HG03139 (cell line): ENCODE results near the gene SP2.

ENCODE experiments used
- ATAC-seq: cut with Tn5 transposase; IDR thresholded peaks from one replicate; pipeline ENCODE4 v1.9.1; 2021; ENCODE audit not compliant: unreplicated experiment

The SP2 gene

DNA sequence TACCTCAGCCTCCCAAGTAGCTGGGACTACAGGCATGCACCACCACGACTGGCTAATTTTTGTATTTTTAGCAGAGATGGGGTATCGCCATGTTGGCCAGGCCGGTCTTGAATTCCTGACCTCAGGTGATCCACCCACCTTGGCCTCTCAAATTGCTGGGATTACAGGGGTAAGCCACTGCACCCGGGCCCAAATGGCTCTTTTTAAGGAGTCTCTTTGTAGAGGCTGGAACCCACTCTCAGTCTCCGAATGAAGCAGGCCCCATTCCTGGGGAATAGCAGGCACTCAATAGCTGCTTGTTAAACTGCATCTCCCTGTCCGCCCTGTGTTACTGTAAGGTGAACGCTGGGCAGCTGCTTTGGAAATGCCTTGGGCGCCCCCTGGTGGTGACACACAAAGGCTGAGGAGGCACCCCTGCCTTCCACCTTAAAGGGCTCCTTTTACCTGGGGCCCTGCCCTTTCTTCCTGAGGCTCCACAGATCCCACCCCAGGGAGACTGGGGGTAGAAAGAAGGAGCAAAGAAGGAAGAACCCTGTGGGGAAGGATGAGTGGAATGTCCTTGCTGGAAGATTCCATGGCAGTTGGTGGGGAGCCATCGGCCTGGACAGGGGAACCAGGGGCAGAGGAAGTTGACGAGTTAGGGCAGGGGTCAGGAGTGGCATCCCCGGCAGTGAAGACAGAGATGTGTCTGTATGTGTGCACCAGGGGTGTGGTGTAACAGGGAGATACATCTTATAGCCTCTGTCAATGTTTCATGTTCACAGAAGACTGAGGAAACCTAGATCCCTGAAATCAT, 6.1 kb upstream of the SP2 start:
- peak; percentile 57 for ATAC-seq

DNA sequence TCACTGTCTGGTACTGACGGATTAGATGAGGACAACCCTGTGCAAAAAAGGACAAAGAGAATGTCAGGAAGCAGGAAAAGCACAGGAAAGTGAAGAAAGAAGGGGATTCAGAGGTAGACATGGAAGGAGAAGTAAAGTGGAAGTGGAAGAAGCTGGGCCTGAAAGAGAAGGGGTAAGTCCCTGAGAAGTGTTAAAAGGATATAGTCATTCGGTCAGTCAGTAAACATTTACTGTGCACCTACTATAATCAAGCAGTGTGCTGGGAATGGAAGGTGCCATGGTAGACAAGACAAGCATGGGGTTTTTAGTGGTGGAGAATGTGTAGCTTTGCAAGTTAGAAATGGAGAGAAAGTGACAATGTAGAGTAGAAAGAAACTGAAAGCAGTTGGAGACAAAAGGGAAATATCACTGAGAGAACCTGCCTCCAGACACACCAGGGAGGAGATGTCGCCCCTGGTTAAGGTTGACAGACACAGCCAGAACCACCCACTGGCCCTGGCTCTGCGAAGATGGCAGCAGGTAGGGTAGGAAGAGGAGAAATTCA, 4.4 kb upstream of the SP2 start:
- ATAC-seq: no peak

DNA sequence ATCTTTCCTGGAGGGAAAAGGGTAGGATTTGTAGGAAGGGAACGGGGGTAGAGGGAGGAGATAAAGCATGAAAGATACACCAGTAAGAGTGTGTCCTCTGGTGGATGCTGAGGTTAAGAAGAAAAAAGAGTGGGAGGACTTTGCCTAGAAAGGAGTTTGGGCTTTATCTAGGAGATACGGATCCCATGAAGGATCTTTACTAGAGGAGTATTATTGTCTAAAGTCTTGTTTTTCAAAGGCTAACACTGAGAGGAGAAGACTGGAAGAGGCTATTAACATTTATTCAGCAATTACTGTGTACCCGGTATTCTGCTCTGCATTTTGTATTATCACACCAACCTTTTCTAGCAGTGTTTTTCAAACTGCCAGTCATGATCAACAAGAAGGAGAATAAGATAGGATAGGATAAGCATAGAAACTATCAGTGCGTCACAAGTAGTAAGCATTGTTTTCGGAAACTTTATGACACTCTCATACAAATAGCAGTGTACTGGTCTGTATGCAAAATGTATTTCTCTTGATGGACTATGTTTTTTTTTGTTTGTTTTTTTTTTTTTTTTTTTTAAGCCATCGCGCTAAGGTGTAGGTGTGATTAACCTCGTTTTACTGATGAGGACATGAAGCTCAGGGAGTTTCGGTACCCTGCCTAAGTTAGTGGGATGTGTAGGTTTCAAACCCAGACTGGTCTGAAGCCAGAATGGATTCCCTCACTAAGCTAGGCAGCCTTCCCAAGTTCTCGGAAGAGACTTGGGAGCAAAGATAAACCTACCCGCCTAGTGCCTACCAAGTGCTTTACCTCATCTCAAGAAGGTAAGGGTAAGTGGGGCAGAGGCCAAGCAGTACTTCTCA, 1.3 kb upstream of the SP2 start:
- no peak for ATAC-seq

DNA sequence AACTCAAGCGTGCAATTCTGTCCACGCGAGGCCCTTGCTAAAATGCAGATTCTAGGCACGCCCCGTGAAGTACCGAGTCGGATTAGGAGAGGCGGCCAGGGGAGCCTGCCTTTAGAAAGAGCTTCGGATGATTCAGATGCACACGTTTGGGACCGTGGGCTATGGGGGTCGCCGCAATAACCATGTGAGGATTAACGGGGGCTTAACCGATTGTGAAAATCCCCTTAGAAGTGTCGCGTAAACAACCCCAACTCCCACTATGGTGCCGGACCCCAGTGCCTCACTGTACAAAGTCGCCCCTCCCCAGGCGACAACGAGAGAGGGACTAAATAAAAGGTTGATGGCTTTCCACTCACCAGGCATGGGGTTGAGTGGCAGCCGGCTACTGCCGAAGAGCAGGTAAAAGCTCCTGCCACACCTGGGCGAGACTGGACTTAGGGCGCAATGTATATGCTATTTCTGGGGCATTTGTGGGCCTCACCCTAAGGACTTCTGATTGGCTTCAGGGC, 635 bp upstream of the SP2 start:
- ATAC-seq: no peak

DNA sequence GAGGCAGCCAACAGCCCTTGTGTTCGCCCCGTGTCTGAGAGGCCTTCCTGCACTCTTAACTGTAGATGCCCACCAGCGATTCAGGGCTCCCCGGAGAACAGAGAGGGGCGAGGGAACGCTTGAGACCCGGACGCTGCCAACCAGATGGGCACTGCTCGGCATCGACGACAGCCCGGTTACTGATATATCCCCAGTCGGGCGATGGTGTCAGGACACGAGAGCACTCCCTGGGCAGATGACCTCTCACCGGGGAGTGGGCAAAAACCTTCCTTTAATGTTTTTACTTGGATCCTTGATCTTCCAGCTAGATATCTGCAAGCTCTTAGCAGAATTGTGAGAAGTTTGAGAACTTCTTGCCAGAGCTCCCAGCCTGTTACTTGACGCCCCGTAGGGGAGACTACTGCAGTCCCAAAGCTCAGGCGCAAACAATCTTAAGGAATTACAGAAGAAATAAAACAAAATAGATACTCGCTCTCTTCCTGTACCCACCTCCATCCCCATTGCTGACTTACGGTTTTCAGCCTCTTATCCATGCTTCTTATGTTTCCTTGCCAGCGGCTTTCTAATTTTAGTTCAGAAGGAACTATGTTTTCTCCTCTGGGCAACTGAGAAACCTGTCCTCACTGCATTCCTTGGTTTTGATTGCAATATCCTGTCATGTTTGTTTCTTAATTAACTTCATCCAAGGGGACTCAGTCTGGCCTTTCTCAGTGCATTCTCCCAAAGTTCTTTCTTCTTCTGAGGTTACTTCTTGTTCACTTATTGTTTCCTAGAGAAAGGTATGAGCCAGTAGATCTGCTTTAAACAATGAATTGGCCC, 845 bp downstream of the SP2 start:
- ATAC-seq: no peak

DNA sequence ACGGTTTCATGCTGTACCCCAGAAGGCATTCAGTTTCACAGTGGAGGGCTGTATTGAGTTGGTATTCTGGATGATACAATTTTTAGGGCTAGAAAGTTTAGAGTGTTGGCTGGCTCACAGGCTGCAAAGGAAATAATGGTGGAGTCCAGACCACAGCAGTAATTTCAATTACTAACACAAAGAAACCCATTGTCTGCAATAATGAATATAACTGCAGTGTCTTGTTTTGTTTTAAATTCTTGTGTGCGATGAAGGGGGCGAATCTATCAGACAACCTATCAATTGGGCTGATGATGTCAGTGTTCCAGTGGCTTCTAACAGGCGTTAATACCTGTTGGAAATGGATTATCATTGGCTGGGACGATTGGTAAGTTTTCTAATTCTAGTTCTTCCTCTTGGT, 1.5 kb downstream of the SP2 start:
- no peak for ATAC-seq

DNA sequence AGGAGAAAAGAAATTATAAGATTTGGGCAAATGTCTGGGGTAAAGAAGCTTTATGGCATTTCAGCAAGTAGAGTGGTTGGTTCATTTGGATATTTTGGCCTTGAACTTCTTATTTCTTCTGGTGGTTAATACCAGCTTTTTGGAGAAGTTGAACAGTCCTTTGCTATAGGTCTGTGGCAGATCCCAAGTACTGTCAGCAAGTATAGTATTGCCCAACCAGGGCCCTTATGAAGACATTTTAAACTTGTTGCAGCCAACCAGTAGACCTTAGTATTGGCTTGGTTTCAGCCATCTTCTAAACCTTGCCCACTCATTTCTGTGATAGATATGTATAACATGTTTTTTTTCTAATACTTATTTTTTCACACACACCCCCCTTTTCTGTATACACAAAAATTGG, 2.2 kb downstream of the SP2 start:
- no peak for ATAC-seq

DNA sequence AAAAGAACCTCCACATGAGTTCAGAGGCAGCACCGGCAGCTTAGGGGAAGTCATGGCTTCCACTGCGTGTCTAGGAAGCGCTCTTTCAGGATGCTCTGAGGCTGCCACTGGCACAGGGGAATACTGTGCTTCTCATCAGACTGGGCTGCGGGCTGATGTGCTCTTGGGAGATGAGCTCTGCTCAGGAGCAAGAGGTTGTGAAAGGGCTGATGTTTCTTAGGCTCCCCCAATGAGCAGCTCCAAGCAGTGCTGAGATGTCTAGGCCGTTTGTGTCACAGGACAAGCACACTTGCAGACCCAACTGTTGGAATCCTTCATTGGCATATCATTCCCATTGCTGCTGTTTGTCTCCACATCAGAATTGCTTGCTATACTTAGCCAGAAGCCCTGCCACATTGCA, 3.6 kb downstream of the SP2 start:
- no peak for ATAC-seq

DNA sequence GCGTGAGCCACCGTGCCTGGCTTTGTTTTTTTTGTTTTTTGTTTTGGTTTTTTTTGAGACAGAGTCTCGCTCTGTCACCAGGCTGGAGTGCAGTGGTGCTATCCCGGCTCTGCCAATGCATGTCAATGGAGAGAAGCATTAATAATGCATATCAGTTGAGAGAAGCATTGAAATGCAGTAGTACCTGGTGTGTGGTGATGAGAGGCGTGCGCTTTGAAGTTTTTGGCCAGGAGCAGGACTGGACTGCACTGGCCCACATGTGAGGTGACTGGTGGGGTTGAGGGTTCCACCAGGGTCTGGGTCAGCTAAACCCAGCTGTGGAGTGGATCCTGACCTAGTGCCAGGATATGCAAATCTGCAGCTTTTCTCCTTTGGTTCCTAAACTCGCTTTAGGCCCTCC, 5.4 kb downstream of the SP2 start:
- no peak for ATAC-seq

DNA sequence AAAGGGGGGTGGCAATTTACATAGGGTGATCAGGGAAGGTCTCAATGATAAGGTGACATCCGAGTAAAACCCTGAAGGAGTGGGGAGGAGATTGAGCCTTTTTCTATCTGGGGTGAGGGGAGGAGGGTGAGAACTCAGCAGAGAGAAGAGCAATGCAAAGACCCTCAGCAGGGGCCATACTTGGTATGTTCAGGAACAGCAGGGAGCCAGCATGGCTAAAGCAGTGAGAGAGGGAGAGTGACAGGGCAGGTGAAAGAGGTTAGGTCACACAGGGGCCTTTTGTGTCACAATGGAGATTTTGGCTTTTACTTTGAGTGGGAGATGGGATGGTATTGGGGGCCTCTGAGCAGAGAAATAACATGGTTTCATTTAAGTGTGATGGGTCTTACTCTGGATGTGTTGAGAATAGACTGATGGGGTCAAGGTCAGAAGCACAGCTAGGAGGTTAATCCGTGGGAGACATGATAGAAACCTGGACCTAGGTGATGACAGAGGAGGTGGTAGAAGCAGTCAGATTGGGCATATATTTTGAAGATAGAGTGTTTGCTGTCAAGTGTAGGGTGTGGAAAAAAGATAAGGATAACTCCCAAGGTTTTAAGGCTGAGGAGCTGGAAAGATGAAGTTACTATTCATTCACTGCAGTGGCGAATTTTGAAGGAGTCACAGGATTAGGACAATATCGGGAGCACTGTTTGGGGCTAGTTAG, 6.2 kb downstream of the SP2 start:
- ATAC-seq: no peak

DNA sequence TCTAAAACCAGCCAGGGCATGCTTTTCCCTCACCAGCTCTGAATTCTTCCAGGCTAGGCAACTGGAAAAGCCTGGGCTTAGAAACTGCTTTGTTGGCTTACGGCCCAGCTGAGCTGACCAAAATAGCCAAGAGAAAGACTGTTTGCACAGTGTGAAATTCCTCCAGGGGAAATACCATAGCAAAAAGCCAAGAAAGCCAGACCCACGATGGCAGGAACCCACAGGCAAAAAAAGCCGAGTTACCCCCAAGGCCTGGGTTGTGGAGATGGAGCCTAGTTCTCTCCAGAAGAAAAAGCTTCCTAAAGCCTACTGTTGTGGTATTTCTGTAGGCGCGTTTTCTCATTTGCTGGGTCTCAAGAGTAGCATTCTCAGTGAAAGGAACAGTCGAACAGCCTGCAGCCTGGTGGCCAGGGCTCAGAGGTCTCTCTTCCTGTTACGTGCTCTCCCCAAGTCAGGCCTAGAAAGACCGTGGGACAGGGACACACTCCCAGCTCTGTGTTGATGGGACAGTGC, 9.2 kb downstream of the SP2 start:
- ATAC-seq: no peak

DNA sequence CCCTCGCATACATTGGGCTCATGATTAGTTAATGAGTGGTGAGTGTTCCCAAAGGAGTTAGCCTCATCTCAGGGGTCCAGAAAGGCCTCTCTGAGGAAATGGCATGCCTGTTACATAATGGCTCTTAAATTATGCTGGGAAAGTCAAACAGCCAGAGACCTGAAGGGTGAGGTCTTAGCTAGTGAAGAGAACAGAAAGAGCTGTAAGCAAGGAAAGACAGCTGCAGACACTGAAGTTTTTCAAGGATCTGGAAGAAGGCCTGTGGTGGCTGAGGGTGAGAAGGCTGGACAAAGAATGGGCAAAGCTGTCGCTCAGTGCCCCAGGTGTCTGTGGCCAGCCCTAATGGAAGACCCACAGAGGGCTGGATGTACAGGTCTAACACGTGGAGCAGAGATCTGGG, 10.4 kb downstream of the SP2 start:
- ATAC-seq: no peak

DNA sequence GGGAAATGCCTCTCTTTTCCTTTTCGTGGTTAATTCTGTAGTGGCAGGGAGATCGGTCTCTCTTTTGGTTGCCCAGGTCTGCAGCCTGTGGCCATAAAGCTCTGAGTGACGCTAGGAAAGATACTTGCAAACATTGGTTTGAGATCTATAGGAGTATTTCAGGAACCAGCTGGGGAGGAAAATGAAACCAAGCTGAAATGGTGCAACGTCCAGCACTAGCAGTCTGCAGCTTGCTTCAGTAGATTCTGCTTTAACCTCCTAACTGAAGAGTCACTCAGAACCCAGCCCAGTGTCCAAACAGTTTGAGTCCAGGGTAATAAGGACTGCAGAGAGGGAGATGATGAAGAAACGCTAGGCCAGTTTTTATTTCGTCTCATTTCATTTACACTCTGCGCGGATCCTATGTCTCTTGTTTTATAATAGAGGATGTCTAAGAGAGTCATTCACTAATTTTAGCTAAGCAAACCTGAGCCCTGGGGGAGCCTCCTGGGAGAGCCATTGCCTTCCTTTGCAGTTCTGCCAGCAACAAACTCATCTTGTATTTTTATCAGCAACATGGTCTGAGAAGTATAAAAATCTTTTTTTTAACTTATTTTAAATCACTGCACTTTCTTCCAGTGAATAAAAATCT, 12.0 kb downstream of the SP2 start:
- no peak for ATAC-seq

DNA sequence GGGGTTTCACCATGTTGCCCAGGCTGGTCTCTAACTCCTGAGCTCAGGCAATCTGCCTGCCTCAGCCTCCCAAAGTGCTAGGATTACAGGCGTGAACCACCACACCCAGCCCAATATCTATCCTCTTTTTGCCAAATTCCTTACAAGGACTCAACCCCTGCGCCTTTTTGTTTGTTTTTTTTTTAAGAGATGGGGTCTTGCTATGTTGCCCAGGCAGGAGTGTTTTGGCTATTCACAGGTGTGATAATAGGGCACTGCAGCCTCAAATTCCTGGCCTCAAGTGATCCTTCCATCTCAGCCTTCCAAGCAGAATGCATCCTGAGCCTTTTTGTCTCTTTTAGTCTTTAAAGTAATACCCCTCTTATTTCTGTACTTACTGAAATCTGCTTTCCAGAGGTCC, 17.0 kb downstream of the SP2 start:
- ATAC-seq: no peak

DNA sequence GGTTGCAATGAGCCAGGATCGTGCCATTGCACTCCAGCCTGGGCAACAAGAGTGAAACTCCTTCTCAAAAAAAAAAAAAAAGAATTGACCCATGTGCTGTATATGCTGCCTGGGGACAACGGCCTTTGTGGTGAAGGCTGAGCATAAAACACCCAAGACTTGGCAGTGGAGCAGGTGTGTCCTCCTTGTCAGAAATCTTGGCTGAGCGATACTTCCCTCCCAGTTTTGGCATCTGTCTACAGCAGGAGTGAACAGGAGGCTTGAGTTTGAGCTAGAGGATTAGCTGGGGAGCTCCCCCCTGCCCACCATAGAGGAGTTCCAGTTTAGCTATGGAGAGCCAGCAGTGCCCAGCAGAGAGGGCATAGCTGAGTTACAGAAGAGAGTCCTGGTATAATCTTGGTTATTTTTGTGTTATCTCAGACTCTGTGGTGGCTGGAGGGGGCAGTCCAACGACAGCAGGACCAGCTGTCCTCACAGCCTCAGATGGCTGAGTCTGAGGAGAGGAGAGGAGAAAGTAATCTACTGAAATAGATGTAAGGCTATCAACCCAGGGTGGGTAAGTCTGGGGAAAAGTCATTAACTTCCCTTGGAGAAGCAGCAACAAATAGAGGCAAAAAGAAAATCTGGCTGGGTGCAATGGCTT, 18.4 kb downstream of the SP2 start:
- ATAC-seq: no peak

DNA sequence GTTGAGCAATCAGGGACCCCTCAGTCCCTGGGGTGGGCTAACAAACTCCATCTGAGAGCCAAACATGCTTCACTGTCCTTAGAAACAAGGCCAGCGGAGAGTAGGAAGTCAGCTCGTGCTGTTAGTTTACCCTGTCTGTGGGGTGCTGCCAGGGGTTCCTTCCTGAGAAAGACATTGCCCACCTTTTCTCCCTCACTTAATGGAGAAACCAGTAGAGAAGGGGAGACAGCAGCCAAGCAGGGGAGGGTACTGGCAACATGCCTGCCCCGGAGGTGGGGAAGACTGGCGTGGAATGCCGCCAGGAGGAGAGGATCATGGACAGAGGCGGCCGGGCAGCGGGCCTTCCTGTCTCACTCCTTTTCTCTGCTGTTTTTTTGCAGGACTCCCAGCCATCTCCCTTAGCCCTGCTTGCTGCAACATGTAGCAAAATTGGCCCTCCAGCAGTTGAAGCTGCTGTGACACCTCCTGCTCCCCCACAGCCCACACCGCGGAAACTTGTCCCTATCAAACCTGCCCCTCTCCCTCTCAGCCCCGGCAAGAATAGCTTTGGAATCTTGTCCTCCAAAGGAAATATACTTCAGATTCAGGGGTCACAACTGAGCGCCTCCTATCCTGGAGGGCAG, 19.9 kb downstream of the SP2 start:
- no peak for ATAC-seq

DNA sequence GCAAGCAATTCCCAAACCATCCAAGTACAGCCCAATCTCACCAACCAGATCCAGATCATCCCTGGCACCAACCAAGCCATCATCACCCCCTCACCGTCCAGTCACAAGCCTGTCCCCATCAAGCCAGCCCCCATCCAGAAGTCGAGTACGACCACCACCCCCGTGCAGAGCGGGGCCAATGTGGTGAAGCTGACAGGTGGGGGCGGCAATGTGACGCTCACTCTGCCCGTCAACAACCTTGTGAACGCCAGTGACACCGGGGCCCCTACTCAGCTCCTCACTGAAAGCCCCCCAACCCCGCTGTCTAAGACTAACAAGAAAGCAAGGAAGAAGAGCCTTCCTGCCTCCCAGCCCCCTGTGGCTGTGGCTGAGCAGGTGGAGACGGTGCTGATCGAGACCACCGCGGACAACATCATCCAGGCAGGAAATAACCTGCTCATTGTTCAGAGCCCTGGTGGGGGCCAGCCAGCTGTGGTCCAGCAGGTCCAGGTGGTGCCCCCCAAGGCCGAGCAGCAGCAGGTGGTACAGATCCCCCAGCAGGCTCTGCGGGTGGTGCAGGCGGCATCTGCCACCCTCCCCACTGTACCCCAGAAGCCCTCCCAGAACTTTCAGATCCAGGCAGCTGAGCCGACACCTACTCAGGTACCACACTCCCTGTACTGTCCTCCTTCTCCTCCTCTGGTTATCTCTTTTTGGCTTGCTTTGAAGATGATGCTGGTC, 20.6 kb downstream of the SP2 start:
- ATAC-seq: no peak

DNA sequence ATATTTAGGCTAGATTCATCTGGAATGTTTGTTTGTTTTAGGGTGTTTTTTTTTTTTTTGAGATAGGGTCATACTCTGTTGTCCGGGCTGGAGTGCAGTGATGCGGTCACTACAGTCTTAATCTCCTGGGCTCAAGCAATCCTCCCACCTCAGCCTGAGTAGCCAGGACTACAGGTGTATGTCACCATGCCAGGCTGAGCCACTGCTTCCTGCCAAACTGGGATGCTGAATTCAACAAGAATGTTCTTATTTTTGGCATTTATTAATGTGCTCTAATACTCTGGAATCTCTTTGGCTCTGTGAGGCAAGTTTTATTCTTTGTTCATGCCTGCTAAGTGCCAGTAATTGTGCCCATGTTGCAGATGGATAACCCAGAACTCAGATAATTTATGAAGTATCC, 21.5 kb downstream of the SP2 start:
- ATAC-seq: no peak
